ENCODE measurements around the gene ZBTB4. TPM values are rescaled to one million over a fixed set of nuclear protein-coding genes. Genes with fewer than 3 reads are reported as not detected.

The ZBTB4 gene
- total and polyA plus RNA-seq, 12 donors, result 17.8 to 80.1 (median 68.2) TPM

DNA sequence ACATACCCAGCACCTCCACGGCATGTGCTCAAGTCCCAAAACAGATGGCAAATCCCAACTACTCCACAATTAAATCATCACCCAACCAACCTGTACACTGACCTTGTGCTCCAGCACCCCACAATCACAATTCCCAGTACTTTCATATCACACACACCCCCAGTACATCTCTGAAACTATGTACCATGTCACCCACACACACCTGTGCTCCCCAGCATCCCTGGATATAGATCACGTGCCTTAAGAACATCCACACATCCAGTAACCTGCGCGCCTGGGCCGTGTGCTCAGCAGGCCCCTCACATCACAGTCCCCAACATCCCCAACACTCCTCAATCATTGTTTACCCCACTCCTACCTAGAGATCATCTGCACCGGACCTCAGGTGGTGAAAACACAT lies 69.7 kb downstream of the ZBTB4 start:
- WGBS, 2 donors, result 93 to 96% methylated on average over 6 of the region's 6 CpGs
- H3K9me3 ChIP-seq, result no peaks in the 10 kb centered on the region
- no peak overlapping the region for H3K4me3 ChIP-seq
- H3K4me1 ChIP-seq, result peaks cover 0 to 12% (median 6%) of the 10 kb centered on the region in 9 donors
- peaks cover 0 to 11% (median 0%) of the 10 kb centered on the region in 9 donors for H3K36me3 ChIP-seq
- no peak overlapping the region for H3K27ac ChIP-seq
- TF ChIP-seq, protein P1, sequence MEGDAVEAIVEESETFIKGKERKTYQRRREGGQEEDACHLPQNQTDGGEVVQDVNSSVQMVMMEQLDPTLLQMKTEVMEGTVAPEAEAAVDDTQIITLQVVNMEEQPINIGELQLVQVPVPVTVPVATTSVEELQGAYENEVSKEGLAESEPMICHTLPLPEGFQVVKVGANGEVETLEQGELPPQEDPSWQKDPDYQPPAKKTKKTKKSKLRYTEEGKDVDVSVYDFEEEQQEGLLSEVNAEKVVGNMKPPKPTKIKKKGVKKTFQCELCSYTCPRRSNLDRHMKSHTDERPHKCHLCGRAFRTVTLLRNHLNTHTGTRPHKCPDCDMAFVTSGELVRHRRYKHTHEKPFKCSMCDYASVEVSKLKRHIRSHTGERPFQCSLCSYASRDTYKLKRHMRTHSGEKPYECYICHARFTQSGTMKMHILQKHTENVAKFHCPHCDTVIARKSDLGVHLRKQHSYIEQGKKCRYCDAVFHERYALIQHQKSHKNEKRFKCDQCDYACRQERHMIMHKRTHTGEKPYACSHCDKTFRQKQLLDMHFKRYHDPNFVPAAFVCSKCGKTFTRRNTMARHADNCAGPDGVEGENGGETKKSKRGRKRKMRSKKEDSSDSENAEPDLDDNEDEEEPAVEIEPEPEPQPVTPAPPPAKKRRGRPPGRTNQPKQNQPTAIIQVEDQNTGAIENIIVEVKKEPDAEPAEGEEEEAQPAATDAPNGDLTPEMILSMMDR (IDR thresholded peaks at IDR 0.05), result no peak
- intact Hi-C loops (cut with DNase I), result no loop called here
- H3K27me3 ChIP-seq, result peaks cover 0 to 16% (median 0%) of the 10 kb centered on the region in 7 donors
- ATAC-seq, result no peak
- DNase-seq, result no peak

Other genes starting within 250 kb of the ZBTB4 start
Only the 30 nearest of the 40 such genes appear.
- gene SLC2A4, start 197.9 kb downstream of the ZBTB4 start, total RNA-seq, result 100 to 1,000 TPM in 9 of 10 donors, 10 to 100 TPM in 1; 98.1 to 186 (median 177) TPM
- gene SLC2A4, start 197.9 kb downstream of the ZBTB4 start, polyA plus RNA-seq, result 100 to 1,000 TPM in 1 of 2 donors, 10 to 100 TPM in 1; 41.8 to 140 TPM
- gene YBX2, start 185.0 kb downstream of the ZBTB4 start, total RNA-seq, result 1 to 10 TPM in 7 of 10 donors, under 1 TPM in 3; 0.42 to 1.9 (median 1.2) TPM
- 1 to 10 TPM in 1 of 2 donors, under 1 TPM in 1; 0.49 to 2.6 TPM for gene YBX2, start 185.0 kb downstream of the ZBTB4 start, polyA plus RNA-seq
- gene EIF5A, start 172.0 kb downstream of the ZBTB4 start, total RNA-seq, result 100 to 1,000 TPM; 197 to 444 (median 248) TPM
- gene EIF5A, start 172.0 kb downstream of the ZBTB4 start, polyA plus RNA-seq, result 100 to 1,000 TPM; 457 to 716 TPM
- 10 to 100 TPM; 49.1 to 81.1 (median 57.4) TPM for gene GPS2, start 164.3 kb downstream of the ZBTB4 start, total RNA-seq
- 100 to 1,000 TPM; 103 to 105 TPM for gene GPS2, start 164.3 kb downstream of the ZBTB4 start, polyA plus RNA-seq
- gene NEURL4, start 150.3 kb downstream of the ZBTB4 start, total RNA-seq, result 10 to 100 TPM; 21.7 to 45.9 (median 28.7) TPM
- 10 to 100 TPM; 22.4 to 55.5 TPM for gene NEURL4, start 150.3 kb downstream of the ZBTB4 start, polyA plus RNA-seq
- gene ACAP1, start 143.1 kb downstream of the ZBTB4 start, total RNA-seq, result 10 to 100 TPM in 7 of 10 donors, 1 to 10 TPM in 3; 7.4 to 23.4 (median 16.7) TPM
- 1 to 10 TPM; 2.4 to 9.7 TPM for gene ACAP1, start 143.1 kb downstream of the ZBTB4 start, polyA plus RNA-seq
- 1 to 10 TPM; 4.3 to 8.5 (median 5.3) TPM for gene KCTD11, start 127.5 kb downstream of the ZBTB4 start, total RNA-seq
- gene KCTD11, start 127.5 kb downstream of the ZBTB4 start, polyA plus RNA-seq, result 1 to 10 TPM; 4.5 to 6.6 TPM
- under 1 TPM in 1 of 10 donors, not detected in 9; 0.39 TPM for gene TMEM95, start 124.5 kb downstream of the ZBTB4 start, total RNA-seq
- not detected for gene TMEM95, start 124.5 kb downstream of the ZBTB4 start, polyA plus RNA-seq
- gene TNK1, start 98.5 kb downstream of the ZBTB4 start, total RNA-seq, result 1 to 10 TPM; 1.1 to 4.4 (median 2.1) TPM
- gene TNK1, start 98.5 kb downstream of the ZBTB4 start, polyA plus RNA-seq, result 1 to 10 TPM; 1.9 to 3.5 TPM
- gene PLSCR3, start 85.1 kb downstream of the ZBTB4 start, total RNA-seq, result 10 to 100 TPM; 14.4 to 28.7 (median 17.1) TPM
- gene PLSCR3, start 85.1 kb downstream of the ZBTB4 start, polyA plus RNA-seq, result 10 to 100 TPM; 23.3 to 32.9 TPM
- gene TMEM256, start 75.5 kb downstream of the ZBTB4 start, total RNA-seq, result 10 to 100 TPM; 61.8 to 83.2 (median 74.2) TPM
- 100 to 1,000 TPM in 1 of 2 donors, 10 to 100 TPM in 1; 89.1 to 169 TPM for gene TMEM256, start 75.5 kb downstream of the ZBTB4 start, polyA plus RNA-seq
- gene NLGN2, start 71.8 kb downstream of the ZBTB4 start, total RNA-seq, result 10 to 100 TPM in 2 of 10 donors, 1 to 10 TPM in 8; 3.6 to 15.8 (median 6.4) TPM
- 1 to 10 TPM; 7.3 to 7.6 TPM for gene NLGN2, start 71.8 kb downstream of the ZBTB4 start, polyA plus RNA-seq
- not detected for gene SPEM1, start 59.3 kb downstream of the ZBTB4 start, total RNA-seq
- not detected for gene SPEM1, start 59.3 kb downstream of the ZBTB4 start, polyA plus RNA-seq
- gene SPEM2, start 54.0 kb downstream of the ZBTB4 start, total RNA-seq, result not detected
- not detected for gene SPEM2, start 54.0 kb downstream of the ZBTB4 start, polyA plus RNA-seq
- gene SPEM3, start 50.8 kb downstream of the ZBTB4 start, total RNA-seq, result not detected
- not detected for gene SPEM3, start 50.8 kb downstream of the ZBTB4 start, polyA plus RNA-seq
- 1 to 10 TPM; 1.2 to 3.5 (median 2.2) TPM for gene TMEM102, start 44.2 kb downstream of the ZBTB4 start, total RNA-seq
- gene TMEM102, start 44.2 kb downstream of the ZBTB4 start, polyA plus RNA-seq, result 1 to 10 TPM; 2.0 to 4.2 TPM
- 10 to 100 TPM in 2 of 10 donors, 1 to 10 TPM in 8; 4.6 to 15.9 (median 8.1) TPM for gene FGF11, start 40.1 kb downstream of the ZBTB4 start, total RNA-seq
- gene FGF11, start 40.1 kb downstream of the ZBTB4 start, polyA plus RNA-seq, result 1 to 10 TPM; 2.0 to 7.2 TPM
- gene CHRNB1, start 34.6 kb downstream of the ZBTB4 start, total RNA-seq, result 10 to 100 TPM in 6 of 10 donors, 1 to 10 TPM in 4; 5.4 to 13.1 (median 10.3) TPM
- gene CHRNB1, start 34.6 kb downstream of the ZBTB4 start, polyA plus RNA-seq, result 10 to 100 TPM; 10.2 to 25.4 TPM
- gene SLC35G6, start 1.8 kb upstream of the ZBTB4 start, total RNA-seq, result not detected
- not detected for gene SLC35G6, start 1.8 kb upstream of the ZBTB4 start, polyA plus RNA-seq
- 10 to 100 TPM; 40.5 to 61.7 (median 48.8) TPM for gene POLR2A, start 4.7 kb upstream of the ZBTB4 start, total RNA-seq
- gene POLR2A, start 4.7 kb upstream of the ZBTB4 start, polyA plus RNA-seq, result 10 to 100 TPM in 1 of 2 donors, 1 to 10 TPM in 1; 8.4 to 24.7 TPM
- 10 to 100 TPM; 21.7 to 44.3 (median 26.9) TPM for gene TNFSF12, start 69.4 kb upstream of the ZBTB4 start, total RNA-seq
- gene TNFSF12, start 69.4 kb upstream of the ZBTB4 start, polyA plus RNA-seq, result 10 to 100 TPM; 20.6 to 51.0 TPM
- gene TNFSF13, start 79.1 kb upstream of the ZBTB4 start, total RNA-seq, result 10 to 100 TPM in 2 of 10 donors, 1 to 10 TPM in 8; 4.1 to 25.0 (median 6.9) TPM
- 1 to 10 TPM; 7.5 to 8.0 TPM for gene TNFSF13, start 79.1 kb upstream of the ZBTB4 start, polyA plus RNA-seq
- 10 to 100 TPM; 22.4 to 34.3 (median 27.1) TPM for gene SENP3, start 82.3 kb upstream of the ZBTB4 start, total RNA-seq
- gene SENP3, start 82.3 kb upstream of the ZBTB4 start, polyA plus RNA-seq, result 10 to 100 TPM; 33.1 to 46.6 TPM
- 100 to 1,000 TPM in 1 of 10 donors, 10 to 100 TPM in 4, 1 to 10 TPM in 5; 4.7 to 128 (median 13.0) TPM for gene CD68, start 100.0 kb upstream of the ZBTB4 start, total RNA-seq
- 10 to 100 TPM; 15.7 to 40.0 TPM for gene CD68, start 100.0 kb upstream of the ZBTB4 start, polyA plus RNA-seq
- gene MPDU1, start 104.2 kb upstream of the ZBTB4 start, total RNA-seq, result 10 to 100 TPM; 20.1 to 39.8 (median 23.5) TPM
- gene MPDU1, start 104.2 kb upstream of the ZBTB4 start, polyA plus RNA-seq, result 10 to 100 TPM; 42.8 to 64.9 TPM
- gene SOX15, start 110.5 kb upstream of the ZBTB4 start, total RNA-seq, result 1 to 10 TPM in 6 of 10 donors, under 1 TPM in 4; 0.23 to 1.7 (median 1.2) TPM
- gene SOX15, start 110.5 kb upstream of the ZBTB4 start, polyA plus RNA-seq, result 1 to 10 TPM in 1 of 2 donors, under 1 TPM in 1; 0.78 to 2.6 TPM
- gene FXR2, start 135.3 kb upstream of the ZBTB4 start, total RNA-seq, result 100 to 1,000 TPM in 3 of 10 donors, 10 to 100 TPM in 7; 81.7 to 104 (median 90.5) TPM
- gene FXR2, start 135.3 kb upstream of the ZBTB4 start, polyA plus RNA-seq, result 100 to 1,000 TPM in 1 of 2 donors, 10 to 100 TPM in 1; 52.2 to 111 TPM
- 10 to 100 TPM; 45.7 to 83.3 (median 66.0) TPM for gene SAT2, start 148.2 kb upstream of the ZBTB4 start, total RNA-seq
- gene SAT2, start 148.2 kb upstream of the ZBTB4 start, polyA plus RNA-seq, result 100 to 1,000 TPM; 138 to 164 TPM
- gene SHBG, start 150.5 kb upstream of the ZBTB4 start, total RNA-seq, result under 1 TPM in 7 of 10 donors, not detected in 3; 0.25 to 0.77 (median 0.38) TPM
- gene SHBG, start 150.5 kb upstream of the ZBTB4 start, polyA plus RNA-seq, result 1 to 10 TPM in 1 of 2 donors, under 1 TPM in 1; 0.19 to 1.3 TPM
- 1 to 10 TPM; 1.4 to 6.5 (median 3.9) TPM for gene ATP1B2, start 171.3 kb upstream of the ZBTB4 start, total RNA-seq
- gene ATP1B2, start 171.3 kb upstream of the ZBTB4 start, polyA plus RNA-seq, result 1 to 10 TPM in 1 of 2 donors, under 1 TPM in 1; 0.91 to 6.2 TPM

Measured in heart right ventricle (tissue), 16 donors.